Stimulated activated CD4-positive, alpha-beta T cell treated with anti-CD3 and anti-CD28 coated beads, TNF-alpha, amount 100 ng/mL, for 48 hours (primary cell): Measurements from ENCODE around the gene UBALD2.
"Not testable (repeated sequence)": the region's sequence is repeated elsewhere in the genome, so short reads cannot be mapped to it uniquely, and the experiment has no call there.

Source experiments
- DNase-seq, 3 donors: peaks; one replicate each; pipeline ENCODE4 v3.0.0-alpha.2; 2020; ENCODE audit warnings: low read depth in 3 of 3

The UBALD2 gene

GRCh38 chr17:76265624-76266243 is 586 bp downstream of the UBALD2 start:
- no peak for DNase-seq

- DNase-seq: no peak
Observed at GRCh38 chr17:76266244-76266938, 1.2 kb downstream of the UBALD2 start.

GRCh38 chr17:76267051-76267576 is 2.0 kb downstream of the UBALD2 start:
- no peak for DNase-seq

GRCh38 chr17:76267581-76268001 is 2.4 kb downstream of the UBALD2 start:
- DNase-seq: not testable (repeated sequence)

- DNase-seq: peak; percentile 60 to 79 (median 77)
Observed at GRCh38 chr17:76268015-76268749, 3.0 kb downstream of the UBALD2 start.

- DNase-seq: no peak
Observed at GRCh38 chr17:76268991-76269981, 4.1 kb downstream of the UBALD2 start.

GRCh38 chr17:76270127-76270592 is 5.0 kb downstream of the UBALD2 start:
- no peak for DNase-seq

- no peak for DNase-seq
Observed at GRCh38 chr17:76270770-76271668, 5.9 kb downstream of the UBALD2 start.

- DNase-seq: peak; percentile 72 to 83 (median 83)
Observed at GRCh38 chr17:76271669-76272540, 6.8 kb downstream of the UBALD2 start.

- DNase-seq: peak in 2 of 3 donors; percentile 47 to 68
Observed at GRCh38 chr17:76272541-76273444, 7.6 kb downstream of the UBALD2 start.

GRCh38 chr17:76273445-76274111 is 8.4 kb downstream of the UBALD2 start:
- no peak for DNase-seq

GRCh38 chr17:76274112-76274956 is 9.2 kb downstream of the UBALD2 start:
- no peak for DNase-seq

- DNase-seq: no peak
Observed at GRCh38 chr17:76275382-76276068, 10.4 kb downstream of the UBALD2 start.

GRCh38 chr17:76276069-76276431 is 10.9 kb downstream of the UBALD2 start:
- no peak for DNase-seq

- no peak for DNase-seq
Observed at GRCh38 chr17:76276461-76277299, 11.5 kb downstream of the UBALD2 start.
